K562 (cell line): ENCODE results near the gene VWF. TPM values are rescaled to one million over a fixed set of nuclear protein-coding genes. Genes with fewer than 3 reads are reported as not detected.

Source experiments
- ATAC-seq: fragments of 200-7000 bp; cut with Tn5 transposase; 3 replicates; pipeline ENCODE4 v1.9.1; 2020; ENCODE audit warnings: moderate library complexity
- BruUV-seq: library from RNA; stranded (reverse); fragments of 400-500 nt; replicated peaks from 2 replicates; lab custom pipeline; 2021; lab: Mats Ljungman, UMichigan
- CTCF ChIA-PET: fragments of 300-600 bp; formaldehyde crosslinking; extraction: SDS; loops from one replicate; lab custom pipeline; 2021; ENCODE audit warnings: low intra/inter-chr PET ratio; lab: Yijun Ruan, JAX
- POLR2A ChIA-PET: fragments of 300-600, 350-650 bp; sonication (Branson Sonifier 250); formaldehyde crosslinking; extraction: SDS; loops from one replicate; lab custom pipeline; 2021; ENCODE audit warnings: antibody characterized with exemption, inconsistent platforms; lab: Yijun Ruan, JAX
- DNase-seq, 4 experiments: peaks; one replicate each; pipeline versions ENCODE4 v3.0.0 to v3.0.0-alpha.2; 2011 to 2018; ENCODE audit warnings: low spot score in 3 of 4, mixed read lengths in 3 of 4; ENCODE audit errors: extremely low read depth in 1 of 4
- FAIRE-seq: peaks from 2 replicates; lab custom pipeline; 2011; peaks lifted over from hg19 to GRCh38; lab: Jason Lieb, UNC
- H2AFZ ChIP-seq: 2 replicates; pipeline ENCODE4 v1.6.0; 2011; ENCODE audit warnings: low read depth, low read length, control low read depth, inconsistent platforms
- H3K27ac ChIP-seq: fragments of 200-600 bp; 3 replicates; pipeline ENCODE4 v1.8.0; 2011; ENCODE audit warnings: low read depth, mild to moderate bottlenecking, control low read depth, inconsistent platforms, low read length, moderate library complexity, mixed read lengths; ENCODE audit errors: extremely low read depth
- H3K27me3 ChIP-seq, 2 experiments: fragments of 300-600 bp in 1 of 2; 2 replicates in 1 of 2; 3 replicates in 1 of 2; pipeline versions ENCODE4 v1.6.0 to v1.8.0; 2011; ENCODE audit warnings: inconsistent platforms in 2 of 2, low read length in 2 of 2, mild to moderate bottlenecking in 1 of 2, mixed read lengths in 1 of 2, moderate library complexity in 1 of 2; ENCODE audit not compliant: control insufficient read depth in 2 of 2, insufficient read depth in 2 of 2
- H3K36me3 ChIP-seq: fragments of 300-600 bp; 3 replicates; pipeline ENCODE4 v1.8.0; 2011; ENCODE audit warnings: mild to moderate bottlenecking, low read length, inconsistent platforms; ENCODE audit not compliant: control insufficient read depth, insufficient read depth
- H3K4me1 ChIP-seq, 2 experiments: fragments of 200-600 bp in 1 of 2; replicated peaks in 1 of 2; 2 replicates in 1 of 2; 3 replicates in 1 of 2; pipeline versions ENCODE4 v1.5.1 to v1.8.0; 2011; ENCODE audit warnings: inconsistent platforms in 2 of 2, low read length in 2 of 2, mild to moderate bottlenecking in 1 of 2, mixed read lengths in 1 of 2, moderate library complexity in 1 of 2; ENCODE audit not compliant: control insufficient read depth in 2 of 2, insufficient read depth in 2 of 2
- H3K4me2 ChIP-seq: 2 replicates; pipeline ENCODE4 v1.6.1; 2011; ENCODE audit warnings: low read length, control low read depth, inconsistent platforms, mixed read lengths; ENCODE audit not compliant: insufficient read depth
- H3K4me3 ChIP-seq: fragments of 200-600 bp; sonication (generic), shearing (Covaris generic); 2 replicates; pipeline ENCODE4 v1.5.1; 2016; ENCODE audit warnings: control low read depth, inconsistent platforms
- H3K79me2 ChIP-seq: fragments of 200-600 bp; 3 replicates; pipeline ENCODE4 v1.8.0; 2011; ENCODE audit warnings: low read length, inconsistent platforms; ENCODE audit not compliant: control insufficient read depth, insufficient read depth
- H3K9ac ChIP-seq, 2 experiments: 2 replicates each; pipeline versions ENCODE4 v1.6.0 to v1.6.1; 2011; ENCODE audit warnings: low read depth in 2 of 2, low read length in 2 of 2, control low read depth in 1 of 2, inconsistent platforms in 1 of 2, mild to moderate bottlenecking in 1 of 2, mixed read lengths in 1 of 2; ENCODE audit not compliant: insufficient read depth in 1 of 2
- H3K9me1 ChIP-seq: one replicate; pipeline ENCODE4 v1.6.0; 2011; ENCODE audit warnings: inconsistent platforms, mild to moderate bottlenecking, low read length, moderate library complexity; ENCODE audit not compliant: control insufficient read depth, insufficient read depth
- H3K9me3 ChIP-seq: replicated peaks from 2 replicates; pipeline ENCODE4 v1.5.1; 2011; ENCODE audit warnings: low read depth, low read length, inconsistent platforms; ENCODE audit not compliant: control insufficient read depth, insufficient read depth
- H4K20me1 ChIP-seq: replicated peaks from 2 replicates; pipeline ENCODE4 v1.6.1; 2011; ENCODE audit warnings: low read length, inconsistent platforms, mixed read lengths; ENCODE audit not compliant: control insufficient read depth, insufficient read depth
- GMEB1 ChIP-seq: fragments of 250-450 bp; sonication (Bioruptor Pico); IDR thresholded peaks from 2 replicates; pipeline ENCODE4 v1.4.0; 2020; ENCODE audit warnings: mild to moderate bottlenecking
- HDAC2 ChIP-seq: fragments of 450-650 bp; IDR thresholded peaks from 2 replicates; pipeline ENCODE4 v1.6.1; 2016; ENCODE audit warnings: mild to moderate bottlenecking
- MEIS2 ChIP-seq: fragments of 450-650 bp; IDR thresholded peaks from 2 replicates; pipeline ENCODE4 v1.6.1; 2014; ENCODE audit warnings: mild to moderate bottlenecking; ENCODE audit not compliant: partially characterized antibody
- PTBP1 ChIP-seq: fragments of 200-400 bp; formaldehyde crosslinking; IDR thresholded peaks from 2 replicates; pipeline ENCODE4 v1.6.1; 2017; ENCODE audit warnings: low read depth, low read length
- THRA ChIP-seq: fragments of 450-650 bp; IDR thresholded peaks from 2 replicates; pipeline ENCODE4 v1.6.1; 2017; ENCODE audit warnings: mild to moderate bottlenecking, moderate library complexity
- ZFP36 ChIP-seq: fragments of 150-350 bp; IDR thresholded peaks from 2 replicates; pipeline ENCODE4 v1.6.1; 2018; ENCODE audit warnings: low read length, low read depth; ENCODE audit not compliant: partially characterized antibody
- ZNF134 ChIP-seq: fragments of 250-450 bp; sonication (Bioruptor Pico); conservative IDR thresholded peaks from 2 replicates; pipeline ENCODE4 v1.4.0; 2020
- ZNF79 ChIP-seq: fragments of 250-450 bp; sonication (Bioruptor Pico); IDR thresholded peaks from 2 replicates; pipeline ENCODE4 v1.4.0; 2020; ENCODE audit warnings: low read depth, mild to moderate bottlenecking, moderate library complexity
- WGBS: fragments of 100-300 bp; shearing (Covaris generic); methylation state at CpG from one replicate; pipeline ENCODE4 v1.1.6; 2016; ENCODE audit warnings: low coverage, mixed read lengths; ENCODE audit not compliant: insufficient coverage; ENCODE audit errors: missing lambda C conversion rate; 5-methylcytosine and 5-hydroxymethylcytosine counted together
- in situ Hi-C: fragments of 300-500 bp; cut with MboI; formaldehyde crosslinking; loops from 4 replicates; pipeline ENCODE4 v1.15.0; 2018; ENCODE audit warnings: inconsistent platforms, mixed read lengths
- intact Hi-C: fragments of 100-400 bp; cut with micrococcal nuclease; formaldehyde crosslinking; loops from 2 replicates; pipeline ENCODE4 v1.14.2; 2022
- polyA plus RNA-seq, 8 experiments: library from polyadenylated mRNA; depleted of rRNA in 4 of 8; stranded (reverse) in 5 of 8; unstranded in 3 of 8; fragments of >200 nt; fragmentation: Nextera tagmentation in 2 of 8; fragmentation: Illumina TruSeq in 1 of 8; extraction: Ambion mirVana in 2 of 8; extraction: Trizol in 1 of 8; gene quantifications; 2 replicates each; pipeline versions ENCODE4 v1.2.1 to v1.2.3, GENCODE V29; 2011 to 2014; ENCODE audit warnings: inconsistent platforms in 1 of 8, missing spikeins in 1 of 8
- total RNA-seq, 7 experiments: library from RNA; depleted of rRNA in 6 of 7; stranded (reverse); fragments of >200 nt in 6 of 7; fragmentation: Illumina TruSeq in 2 of 7; extraction: Trizol in 2 of 7; gene quantifications; 2 replicates each; pipeline versions ENCODE4 v1.2.1 to v1.2.3, GENCODE V29; 2011 to 2021; ENCODE audit warnings: low replicate concordance in 1 of 7
- TF ChIP-seq, protein P1 (sequence below): fragments of 250-450 bp; sonication (Bioruptor Pico); IDR thresholded peaks from 2 replicates; pipeline ENCODE4 v1.8.0; 2021; ENCODE audit warnings: mild to moderate bottlenecking, moderate library complexity

The VWF gene
- total and polyA plus RNA-seq, 9 of the 15 experiments (the other 6 are each of a cell fraction or from before 2014, with no cell fraction given), result 0.53 TPM; not detected in 8

DNA sequence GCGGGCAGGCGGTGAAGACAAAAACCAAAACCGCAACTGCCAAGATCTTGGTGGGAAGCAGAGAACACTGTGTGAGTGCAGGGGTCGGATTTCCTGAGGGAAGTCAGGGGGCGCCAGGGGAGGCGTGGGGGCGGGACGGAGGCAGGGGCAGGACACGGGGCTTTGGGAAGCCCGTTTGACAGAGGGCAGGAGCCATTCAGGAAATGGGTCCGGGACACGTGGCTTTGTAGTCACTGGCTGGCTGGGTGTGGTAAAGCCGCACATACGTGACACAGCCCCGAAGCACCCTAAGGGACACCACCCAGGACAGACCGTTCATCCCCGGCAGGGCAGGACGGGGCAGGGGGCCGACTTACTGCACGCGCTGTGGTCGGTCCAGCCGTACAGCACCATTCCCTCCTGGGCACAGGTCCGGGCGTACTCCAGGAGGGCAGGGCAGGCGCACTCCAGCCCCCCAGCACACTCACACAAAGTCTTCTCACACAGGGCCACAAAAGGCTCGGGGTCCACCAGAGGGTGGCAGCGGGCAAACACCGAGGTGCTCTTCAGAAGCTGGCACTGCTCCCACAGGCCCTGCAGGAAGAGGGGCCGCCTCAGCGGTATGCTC is 49.4 kb downstream of the VWF start:
- H3K4me2 ChIP-seq, result no peak overlapping the region
- peaks cover 19 to 69% of the 10 kb centered on the region in 2 experiments; a peak in 4 of 5 replicates for H3K27me3 ChIP-seq
- H3K9me1 ChIP-seq, result no peaks in the 10 kb centered on the region
- H2AFZ ChIP-seq, result no peak overlapping the region
- FAIRE-seq, result no peak
- no peak overlapping the region for H3K4me3 ChIP-seq
- H3K4me1 ChIP-seq, result peaks cover 0 to 6% of the 10 kb centered on the region in 2 experiments; a peak in 2 of 5 replicates
- CTCF ChIA-PET, result no interaction called here
- no peaks in the 10 kb centered on the region for H3K9me3 ChIP-seq
- TF ChIP-seq MEIS2 (no peak), ZNF134 (CRISPR knock-in tag) (no peak), GMEB1 (CRISPR knock-in tag) (no peak), ZFP36 (no peak), THRA (no peak), HDAC2 (no peak), PTBP1 (no peak), ZNF79 (CRISPR knock-in tag) (no peak)
- TF ChIP-seq, protein P1, sequence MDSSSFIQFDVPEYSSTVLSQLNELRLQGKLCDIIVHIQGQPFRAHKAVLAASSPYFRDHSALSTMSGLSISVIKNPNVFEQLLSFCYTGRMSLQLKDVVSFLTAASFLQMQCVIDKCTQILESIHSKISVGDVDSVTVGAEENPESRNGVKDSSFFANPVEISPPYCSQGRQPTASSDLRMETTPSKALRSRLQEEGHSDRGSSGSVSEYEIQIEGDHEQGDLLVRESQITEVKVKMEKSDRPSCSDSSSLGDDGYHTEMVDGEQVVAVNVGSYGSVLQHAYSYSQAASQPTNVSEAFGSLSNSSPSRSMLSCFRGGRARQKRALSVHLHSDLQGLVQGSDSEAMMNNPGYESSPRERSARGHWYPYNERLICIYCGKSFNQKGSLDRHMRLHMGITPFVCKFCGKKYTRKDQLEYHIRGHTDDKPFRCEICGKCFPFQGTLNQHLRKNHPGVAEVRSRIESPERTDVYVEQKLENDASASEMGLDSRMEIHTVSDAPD (CRISPR knock-in tag), result no peak
- no TSS peak for BruUV-seq
- no peak overlapping the region for H3K9ac ChIP-seq
- in situ Hi-C loops (loop anchor here (25.0 kb wide), 1 partner anchor 387 kb away; the partner anchor contains the start of genes TAPBPL and VAMP1), intact Hi-C loops (no loop called here)
- POLR2A ChIA-PET, result no interaction called here
- H3K36me3 ChIP-seq, result no peaks in the 10 kb centered on the region
- no peak for DNase-seq
- H4K20me1 ChIP-seq, result no peaks in the 10 kb centered on the region
- no peak overlapping the region for H3K27ac ChIP-seq
- no peak for ATAC-seq
- 6% methylated on average over 16 of the region's 31 CpGs for WGBS
- no peaks in the 10 kb centered on the region for H3K79me2 ChIP-seq
